WTC11 (cell line): ENCODE data around the gene RAB1B. TPM values are rescaled to one million over a fixed set of nuclear protein-coding genes. Genes with fewer than 3 reads are reported as not detected.
A peak's percentile ranks its signal among the peaks of the same experiment; 100 is the strongest.

Source experiments
- ATAC-seq: fragments of 200-7000 bp; cut with Tn5 transposase; 2 replicates; pipeline ENCODE4 v1.10.0; 2021; ENCODE audit warnings: mild to moderate bottlenecking, moderate library complexity
- CTCF ChIA-PET: fragments of 300-600 bp; sonication (Branson Sonifier 250); formaldehyde crosslinking; loops from one replicate; lab custom pipeline; 2021; ENCODE audit warnings: antibody characterized with exemption; lab: Charles Lee
- POLR2A ChIA-PET: fragments of 350-600 bp; sonication (Branson Sonifier 250); formaldehyde crosslinking; loops from one replicate; lab custom pipeline; 2021; ENCODE audit warnings: antibody characterized with exemption; lab: Charles Lee
- DNase-seq: peaks from one replicate; pipeline ENCODE4 v3.0.0; 2021; ENCODE audit warnings: low spot score
- H3K27ac Mint-ChIP-seq: 2 replicates; pipeline ENCODE4 v1.8.0; 2021; ENCODE audit warnings: mixed read lengths
- H3K27me3 Mint-ChIP-seq: 2 replicates; pipeline ENCODE4 v1.8.0; 2021; ENCODE audit warnings: low read depth, mild to moderate bottlenecking, moderate library complexity, mixed read lengths
- H3K36me3 Mint-ChIP-seq: 2 replicates; pipeline ENCODE4 v1.8.0; 2021; ENCODE audit warnings: mixed read lengths
- H3K4me1 Mint-ChIP-seq: 2 replicates; pipeline ENCODE4 v1.8.0; 2022; ENCODE audit warnings: mixed read lengths
- H3K4me3 Mint-ChIP-seq: 2 replicates; pipeline ENCODE4 v1.8.0; 2021; ENCODE audit warnings: mild to moderate bottlenecking, moderate library complexity, mixed read lengths
- H3K9me3 Mint-ChIP-seq: 2 replicates; pipeline ENCODE4 v1.8.0; 2021; ENCODE audit warnings: mixed read lengths
- CBFB ChIP-seq: sonication (generic); formaldehyde crosslinking; IDR thresholded peaks from 2 replicates; pipeline ENCODE4 v1.8.1; 2022; ENCODE audit warnings: mild to moderate bottlenecking, low read depth, missing genetic modification reagents
- ESRRA ChIP-seq: sonication (generic); formaldehyde crosslinking; IDR thresholded peaks from 2 replicates; pipeline ENCODE4 v1.8.1; 2022; ENCODE audit warnings: mild to moderate bottlenecking, missing genetic modification reagents, borderline replicate concordance
- GABPB1 ChIP-seq: sonication (generic); formaldehyde crosslinking; IDR thresholded peaks from 2 replicates; pipeline ENCODE4 v1.8.1; 2023; ENCODE audit warnings: mild to moderate bottlenecking, missing genetic modification reagents
- GRHL2 ChIP-seq: fragments of 250-450 bp; sonication (Bioruptor Pico); IDR thresholded peaks from 2 replicates; pipeline ENCODE4 v1.8.0; 2022; ENCODE audit warnings: mild to moderate bottlenecking, moderate library complexity; ENCODE audit not compliant: insufficient replicate concordance, severe bottlenecking
- IRF2 ChIP-seq: sonication (generic); formaldehyde crosslinking; IDR thresholded peaks from 2 replicates; pipeline ENCODE4 v1.8.0; 2022; ENCODE audit warnings: low read depth, missing genetic modification reagents, borderline replicate concordance
- MXD4 ChIP-seq: fragments of 250-450 bp; sonication (Bioruptor Pico); IDR thresholded peaks from 2 replicates; pipeline ENCODE4 v1.8.0; 2021; ENCODE audit warnings: mild to moderate bottlenecking, moderate library complexity, borderline replicate concordance
- NR1H2 ChIP-seq: sonication (generic); formaldehyde crosslinking; IDR thresholded peaks from 2 replicates; pipeline ENCODE4 v1.9.0; 2021; ENCODE audit warnings: mild to moderate bottlenecking, moderate library complexity, missing genetic modification reagents
- NR2C2 ChIP-seq: sonication (generic); formaldehyde crosslinking; IDR thresholded peaks from 2 replicates; pipeline ENCODE4 v1.8.0; 2022; ENCODE audit warnings: mild to moderate bottlenecking, missing genetic modification reagents
- SMAD4 ChIP-seq: sonication (generic); formaldehyde crosslinking; IDR thresholded peaks from 2 replicates; pipeline ENCODE4 v1.8.0; 2022; ENCODE audit warnings: mild to moderate bottlenecking, missing genetic modification reagents
- SOX15 ChIP-seq: fragments of 250-450 bp; sonication (Bioruptor Pico); IDR thresholded peaks from 2 replicates; pipeline ENCODE4 v1.9.0; 2021; ENCODE audit warnings: mild to moderate bottlenecking
- TCF7 ChIP-seq: sonication (generic); formaldehyde crosslinking; IDR thresholded peaks from 2 replicates; pipeline ENCODE4 v1.8.0; 2022; ENCODE audit warnings: mild to moderate bottlenecking, low read depth, missing genetic modification reagents, moderate library complexity
- ZNF138 ChIP-seq: sonication (generic); formaldehyde crosslinking; conservative IDR thresholded peaks from 2 replicates; pipeline ENCODE4 v1.8.1; 2022; ENCODE audit warnings: mild to moderate bottlenecking, moderate library complexity, missing genetic modification reagents
- ZNF263 ChIP-seq: sonication (generic); formaldehyde crosslinking; IDR thresholded peaks from 2 replicates; pipeline ENCODE4 v1.8.1; 2022; ENCODE audit warnings: low read depth, mild to moderate bottlenecking, moderate library complexity, missing genetic modification reagents
- ZNF416 ChIP-seq: fragments of 250-450 bp; sonication (Bioruptor Pico); IDR thresholded peaks from 2 replicates; pipeline ENCODE4 v1.9.0; 2021; ENCODE audit warnings: mild to moderate bottlenecking, inconsistent platforms
- total RNA-seq: library from RNA; stranded (reverse); gene quantifications from 3 replicates; pipeline ENCODE4 v1.2.3, GENCODE V29; 2021
- TF ChIP-seq, protein P1 (sequence below): sonication (generic); formaldehyde crosslinking; IDR thresholded peaks from 2 replicates; pipeline ENCODE4 v1.8.1; 2023; ENCODE audit warnings: mild to moderate bottlenecking, missing genetic modification reagents, moderate library complexity
- TF ChIP-seq, protein P2 (sequence below): sonication (generic); formaldehyde crosslinking; conservative IDR thresholded peaks from 2 replicates; pipeline ENCODE4 v1.8.1; 2022; ENCODE audit warnings: mild to moderate bottlenecking, missing genetic modification reagents
- TF ChIP-seq, protein P3 (sequence below): fragments of 250-450 bp; sonication (Bioruptor Pico); IDR thresholded peaks from 2 replicates; pipeline ENCODE4 v1.8.0; 2021; ENCODE audit warnings: mild to moderate bottlenecking
- TF ChIP-seq, protein P4 (sequence below): fragments of 250-450 bp; sonication (Bioruptor Pico); IDR thresholded peaks from 2 replicates; pipeline ENCODE4 v1.9.0; 2021; ENCODE audit warnings: moderate library complexity, mild to moderate bottlenecking, inconsistent platforms, borderline replicate concordance
- TF ChIP-seq, protein P5 (sequence below): sonication (generic); formaldehyde crosslinking; IDR thresholded peaks from 2 replicates; pipeline ENCODE4 v1.8.1; 2023; ENCODE audit warnings: mild to moderate bottlenecking, missing genetic modification reagents
- TF ChIP-seq, protein P6 (sequence below): sonication (generic); formaldehyde crosslinking; IDR thresholded peaks from 2 replicates; pipeline ENCODE4 v1.8.1; 2022; ENCODE audit warnings: mild to moderate bottlenecking, missing genetic modification reagents, moderate library complexity, borderline replicate concordance

The RAB1B gene
- total RNA-seq, 1 experiment from 2014 or later = 125 TPM

DNA sequence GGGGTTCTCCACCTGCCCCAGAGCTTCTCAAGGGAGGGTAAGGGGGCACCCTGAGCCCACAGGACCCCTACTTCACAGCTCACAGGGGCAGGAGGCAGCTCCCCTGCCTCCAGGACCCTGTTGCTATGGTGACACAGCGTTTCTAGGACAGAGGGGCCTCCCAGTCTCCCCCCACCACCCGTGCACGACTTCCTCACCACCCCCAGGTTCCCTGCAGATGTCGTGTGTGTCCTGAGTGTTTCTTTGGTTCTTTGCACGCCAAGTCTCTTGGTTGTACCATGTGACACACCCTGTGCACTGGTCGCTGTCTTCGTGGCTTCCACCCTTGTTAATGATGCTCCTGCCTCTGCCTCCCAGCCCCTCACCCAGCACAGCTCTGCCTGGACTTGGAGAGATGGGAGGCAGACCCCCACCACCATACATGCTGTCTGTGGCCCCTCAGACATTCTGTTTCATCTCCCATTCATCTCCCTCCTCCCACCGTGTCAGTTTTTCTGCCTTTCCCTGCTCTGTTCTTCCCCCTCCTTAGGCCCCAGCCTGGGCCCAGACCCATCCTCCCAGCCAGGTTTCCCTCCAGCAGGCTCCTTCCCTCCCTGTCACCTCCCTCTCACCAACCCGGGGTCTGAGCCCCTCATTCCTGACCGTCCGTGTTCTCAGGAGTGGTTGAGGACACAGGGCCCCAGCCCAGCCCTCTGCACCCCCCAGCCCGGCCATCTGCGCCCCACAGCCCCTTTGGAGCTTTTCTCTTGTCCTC lies 24.5 kb upstream of the RAB1B start:
- TF ChIP-seq, protein P1, sequence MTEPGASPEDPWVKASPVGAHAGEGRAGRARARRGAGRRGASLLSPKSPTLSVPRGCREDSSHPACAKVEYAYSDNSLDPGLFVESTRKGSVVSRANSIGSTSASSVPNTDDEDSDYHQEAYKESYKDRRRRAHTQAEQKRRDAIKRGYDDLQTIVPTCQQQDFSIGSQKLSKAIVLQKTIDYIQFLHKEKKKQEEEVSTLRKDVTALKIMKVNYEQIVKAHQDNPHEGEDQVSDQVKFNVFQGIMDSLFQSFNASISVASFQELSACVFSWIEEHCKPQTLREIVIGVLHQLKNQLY (CRISPR knock-in tag) = no peak
- TF ChIP-seq, protein P2, sequence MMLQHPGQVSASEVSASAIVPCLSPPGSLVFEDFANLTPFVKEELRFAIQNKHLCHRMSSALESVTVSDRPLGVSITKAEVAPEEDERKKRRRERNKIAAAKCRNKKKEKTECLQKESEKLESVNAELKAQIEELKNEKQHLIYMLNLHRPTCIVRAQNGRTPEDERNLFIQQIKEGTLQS (CRISPR knock-in tag) = no peak
- TF ChIP-seq SOX15 (no peak), CBFB (CRISPR knock-in tag) (no peak), ZNF138 (CRISPR knock-in tag) (no peak), ZNF416 (CRISPR knock-in tag) (no peak), TCF7 (no peak), SMAD4 (CRISPR knock-in tag) (no peak)
- TF ChIP-seq, protein P3, sequence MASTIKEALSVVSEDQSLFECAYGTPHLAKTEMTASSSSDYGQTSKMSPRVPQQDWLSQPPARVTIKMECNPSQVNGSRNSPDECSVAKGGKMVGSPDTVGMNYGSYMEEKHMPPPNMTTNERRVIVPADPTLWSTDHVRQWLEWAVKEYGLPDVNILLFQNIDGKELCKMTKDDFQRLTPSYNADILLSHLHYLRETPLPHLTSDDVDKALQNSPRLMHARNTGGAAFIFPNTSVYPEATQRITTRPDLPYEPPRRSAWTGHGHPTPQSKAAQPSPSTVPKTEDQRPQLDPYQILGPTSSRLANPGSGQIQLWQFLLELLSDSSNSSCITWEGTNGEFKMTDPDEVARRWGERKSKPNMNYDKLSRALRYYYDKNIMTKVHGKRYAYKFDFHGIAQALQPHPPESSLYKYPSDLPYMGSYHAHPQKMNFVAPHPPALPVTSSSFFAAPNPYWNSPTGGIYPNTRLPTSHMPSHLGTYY (CRISPR knock-in tag) = no peak
- TF ChIP-seq, protein P4, sequence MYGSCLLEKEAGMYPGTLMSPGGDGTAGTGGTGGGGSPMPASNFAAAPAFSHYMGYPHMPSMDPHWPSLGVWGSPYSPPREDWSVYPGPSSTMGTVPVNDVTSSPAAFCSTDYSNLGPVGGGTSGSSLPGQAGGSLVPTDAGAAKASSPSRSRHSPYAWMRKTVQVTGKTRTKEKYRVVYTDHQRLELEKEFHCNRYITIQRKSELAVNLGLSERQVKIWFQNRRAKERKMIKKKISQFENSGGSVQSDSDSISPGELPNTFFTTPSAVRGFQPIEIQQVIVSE = no peak
- TF ChIP-seq, all 79 proteins: peak for 0
- Mint-ChIP-seq H3K36me3 (peaks cover 2% of the 10 kb centered on the region; the same call in 1 of the 2 replicates), H3K9me3 (no peaks in the 10 kb centered on the region), H3K4me3 (no peak overlapping the region), H3K27ac (peak overlapping the region; percentile 58; the same call in 1 of the 2 replicates), H3K27me3 (no peaks in the 10 kb centered on the region; the same call in 1 of the 2 replicates), H3K4me1 (no peaks in the 10 kb centered on the region)
- DNase-seq (no peak), ATAC-seq (no peak)
- ChIA-PET CTCF (interaction anchor here (0.6 to 1.3 kb wide), 2 partner anchors 22 to 69 kb away, joined by 3 to 6 read pairs; no protein-coding TSS in a partner anchor), POLR2A (no interaction called here)

DNA sequence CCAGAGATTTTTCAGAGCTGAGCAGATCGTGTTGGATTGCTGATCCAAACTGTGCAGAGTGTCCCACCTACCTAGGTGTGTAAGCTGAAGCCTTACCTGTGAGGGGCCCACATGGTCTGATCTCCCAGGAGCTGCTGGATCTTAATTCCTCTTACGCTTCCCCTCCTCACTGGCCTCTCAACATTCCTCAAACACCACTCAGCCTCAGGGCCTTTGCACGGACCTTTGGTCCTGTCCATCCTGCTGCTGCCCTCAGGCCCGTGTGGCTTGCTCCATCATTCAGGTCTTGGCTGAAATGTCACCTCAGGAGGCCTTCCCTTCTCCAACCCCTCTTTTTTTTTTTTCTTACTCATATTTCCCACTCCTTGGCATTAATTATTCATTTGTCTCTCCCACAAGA lies 21.1 kb upstream of the RAB1B start:
- no peaks in the 10 kb centered on the region; the same call in 1 of the 2 replicates for H3K27me3 Mint-ChIP-seq
- H3K9me3 Mint-ChIP-seq = no peaks in the 10 kb centered on the region
- H3K36me3 Mint-ChIP-seq = no peaks in the 10 kb centered on the region
- TF ChIP-seq NR2C2 (CRISPR knock-in tag) (no peak), GABPB1 (CRISPR knock-in tag) (no peak), ZNF138 (CRISPR knock-in tag) (no peak), SMAD4 (CRISPR knock-in tag) (no peak), ZNF263 (CRISPR knock-in tag) (no peak)
- CTCF ChIA-PET = interaction anchor here (1.3 kb wide), 2 partner anchors 18 to 25 kb away, joined by 4 to 5 read pairs; no protein-coding TSS in a partner anchor
- no peaks in the 10 kb centered on the region for H3K4me1 Mint-ChIP-seq
- no peak for DNase-seq
- H3K4me3 Mint-ChIP-seq = no peak overlapping the region
- H3K27ac Mint-ChIP-seq = peak overlapping the region; percentile 31
- POLR2A ChIA-PET = no interaction called here
- no peak for ATAC-seq

DNA sequence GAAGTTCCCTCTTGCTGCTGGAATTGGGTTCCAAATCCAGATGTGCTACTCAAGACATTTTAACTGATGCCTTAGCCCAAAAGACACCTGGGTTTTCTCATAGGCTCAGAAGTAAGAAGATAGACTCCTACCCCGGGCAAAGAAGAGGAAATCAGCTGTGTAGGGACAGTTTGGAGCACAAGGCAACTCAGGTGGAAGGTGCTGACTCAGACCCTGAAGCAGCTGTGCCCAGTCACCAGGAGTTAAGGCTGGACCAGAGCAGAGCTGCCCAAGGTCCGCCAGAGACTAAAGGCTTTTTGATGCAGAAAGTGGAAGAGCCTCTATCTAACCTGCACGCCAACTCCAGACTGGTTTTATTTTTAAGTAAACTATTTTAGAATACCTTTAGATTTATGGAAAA lies 20.6 kb upstream of the RAB1B start:
- Mint-ChIP-seq H3K36me3 (no peaks in the 10 kb centered on the region), H3K9me3 (no peaks in the 10 kb centered on the region), H3K4me1 (no peaks in the 10 kb centered on the region), H3K27me3 (no peaks in the 10 kb centered on the region; the same call in 1 of the 2 replicates), H3K4me3 (no peak overlapping the region), H3K27ac (no peak overlapping the region)
- DNase-seq (no peak), ATAC-seq (no peak)
- CTCF ChIA-PET = interaction anchor here (1.3 kb wide), 2 partner anchors 17 to 25 kb away, joined by 4 to 5 read pairs; no protein-coding TSS in a partner anchor
- POLR2A ChIA-PET = no interaction called here
- TF ChIP-seq SMAD4 (CRISPR knock-in tag) (no peak), ZNF138 (CRISPR knock-in tag) (no peak), MXD4 (no peak), ESRRA (CRISPR knock-in tag) (no peak), IRF2 (no peak), TCF7 (no peak), NR1H2 (CRISPR knock-in tag) (no peak), GRHL2 (CRISPR knock-in tag) (no peak)
- TF ChIP-seq, protein P5, sequence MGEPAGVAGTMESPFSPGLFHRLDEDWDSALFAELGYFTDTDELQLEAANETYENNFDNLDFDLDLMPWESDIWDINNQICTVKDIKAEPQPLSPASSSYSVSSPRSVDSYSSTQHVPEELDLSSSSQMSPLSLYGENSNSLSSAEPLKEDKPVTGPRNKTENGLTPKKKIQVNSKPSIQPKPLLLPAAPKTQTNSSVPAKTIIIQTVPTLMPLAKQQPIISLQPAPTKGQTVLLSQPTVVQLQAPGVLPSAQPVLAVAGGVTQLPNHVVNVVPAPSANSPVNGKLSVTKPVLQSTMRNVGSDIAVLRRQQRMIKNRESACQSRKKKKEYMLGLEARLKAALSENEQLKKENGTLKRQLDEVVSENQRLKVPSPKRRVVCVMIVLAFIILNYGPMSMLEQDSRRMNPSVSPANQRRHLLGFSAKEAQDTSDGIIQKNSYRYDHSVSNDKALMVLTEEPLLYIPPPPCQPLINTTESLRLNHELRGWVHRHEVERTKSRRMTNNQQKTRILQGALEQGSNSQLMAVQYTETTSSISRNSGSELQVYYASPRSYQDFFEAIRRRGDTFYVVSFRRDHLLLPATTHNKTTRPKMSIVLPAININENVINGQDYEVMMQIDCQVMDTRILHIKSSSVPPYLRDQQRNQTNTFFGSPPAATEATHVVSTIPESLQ = no peak
- TF ChIP-seq, protein P6, sequence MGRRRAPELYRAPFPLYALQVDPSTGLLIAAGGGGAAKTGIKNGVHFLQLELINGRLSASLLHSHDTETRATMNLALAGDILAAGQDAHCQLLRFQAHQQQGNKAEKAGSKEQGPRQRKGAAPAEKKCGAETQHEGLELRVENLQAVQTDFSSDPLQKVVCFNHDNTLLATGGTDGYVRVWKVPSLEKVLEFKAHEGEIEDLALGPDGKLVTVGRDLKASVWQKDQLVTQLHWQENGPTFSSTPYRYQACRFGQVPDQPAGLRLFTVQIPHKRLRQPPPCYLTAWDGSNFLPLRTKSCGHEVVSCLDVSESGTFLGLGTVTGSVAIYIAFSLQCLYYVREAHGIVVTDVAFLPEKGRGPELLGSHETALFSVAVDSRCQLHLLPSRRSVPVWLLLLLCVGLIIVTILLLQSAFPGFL (CRISPR knock-in tag) = no peak
